Stomach (tissue), 4 donors: ENCODE results near the gene NQO2.

Experiments
- CTCF ChIP-seq, 7 experiments: fragments of 450-650 bp in 4 of 7; fragments of 200-600 bp in 3 of 7; sonication (generic) in 3 of 7; IDR thresholded peaks; one replicate each; pipeline ENCODE4 v1.5.1; 2016 to 2019; ENCODE audit warnings: antibody characterized with exemption in 7 of 7, control low read depth in 2 of 7, mild to moderate bottlenecking in 1 of 7
- POLR2A ChIP-seq, 4 donors: fragments of 450-650 bp; IDR thresholded peaks; one replicate each; pipeline ENCODE4 v1.6.1; 2016; ENCODE audit warnings: antibody characterized with exemption in 4 of 4, control low read depth in 2 of 4, mild to moderate bottlenecking in 1 of 4, moderate library complexity in 1 of 4

- TF ChIP-seq CTCF (IDR thresholded peaks at IDR 0.05) (no peak), POLR2A (IDR thresholded peaks at IDR 0.05) (no peak)
Observed at GRCh38 chr6:3041147-3041546, 41.5 kb downstream of the NQO2 start.
